ENCODE measurements around the gene HNRNPA2B1.

HNRNPA2B1 gene

GRCh38 chr7:26200444-26201246 lies at the start of gene HNRNPA2B1:
Gene HNRNPA2B1, minus strand, starts transcription at chr7:26200746. Its CDS starts 169 bp downstream, at chr7:26200577.
- Histone ChIP-seq H3K9me3 (no peaks in the 10 kb centered on the region), H3K36me3 (peaks cover 37% of the 10 kb centered on the region), H3K4me3 (peak within 1 kb of the TSS; percentile 90), H3K27ac (peak within 1 kb of the TSS; percentile 100), H3K9ac (peak within 1 kb of the TSS; percentile 100), H3K4me1 (peaks cover 33% of the 10 kb centered on the region), H4K20me1 (peaks cover 77% of the 10 kb centered on the region), H3K27me3 (no peaks in the 10 kb centered on the region), H3K4me2 (peak within 1 kb of the TSS; percentile 89)
- no peak for TF ChIP-seq Cebpa-rat (IDR thresholded peaks at IDR 0.05)

GRCh38 chr7:26250239-26250638 lies 49.7 kb upstream of the HNRNPA2B1 start:
- no peak for TF ChIP-seq Cebpa-rat (IDR thresholded peaks at IDR 0.05)
- H3K9ac ChIP-seq: no peak overlapping the region
- H3K36me3 ChIP-seq: no peaks in the 10 kb centered on the region
- H3K9me3 ChIP-seq: peaks cover 11% of the 10 kb centered on the region; the same call in 1 of the 2 replicates
- H3K4me3 ChIP-seq: no peak overlapping the region
- no peaks in the 10 kb centered on the region for H3K27me3 ChIP-seq
- H4K20me1 ChIP-seq: no peaks in the 10 kb centered on the region
- no peaks in the 10 kb centered on the region for H3K4me1 ChIP-seq
- no peak overlapping the region for H3K27ac ChIP-seq
- H3K4me2 ChIP-seq: no peak overlapping the region

GRCh38 chr7:26245150-26245549 lies 44.6 kb upstream of the HNRNPA2B1 start:
- no peak overlapping the region for H3K4me3 ChIP-seq
- no peak overlapping the region for H3K4me2 ChIP-seq
- no peak overlapping the region for H3K9ac ChIP-seq
- H4K20me1 ChIP-seq: no peaks in the 10 kb centered on the region
- H3K36me3 ChIP-seq: no peaks in the 10 kb centered on the region
- no peaks in the 10 kb centered on the region for H3K27me3 ChIP-seq
- H3K4me1 ChIP-seq: no peaks in the 10 kb centered on the region
- no peak for TF ChIP-seq Cebpa-rat (IDR thresholded peaks at IDR 0.05)
- H3K27ac ChIP-seq: no peak overlapping the region
- H3K9me3 ChIP-seq: peaks cover 20% of the 10 kb centered on the region; the same call in 1 of the 2 replicates

GRCh38 chr7:26238032-26238431 lies 37.5 kb upstream of the HNRNPA2B1 start:
- H4K20me1 ChIP-seq: no peaks in the 10 kb centered on the region
- H3K9me3 ChIP-seq: no peaks in the 10 kb centered on the region
- no peak overlapping the region for H3K27ac ChIP-seq
- no peaks in the 10 kb centered on the region for H3K27me3 ChIP-seq
- H3K9ac ChIP-seq: no peak overlapping the region
- no peak overlapping the region for H3K4me3 ChIP-seq
- H3K4me1 ChIP-seq: no peaks in the 10 kb centered on the region
- H3K4me2 ChIP-seq: no peak overlapping the region
- no peaks in the 10 kb centered on the region for H3K36me3 ChIP-seq
- TF ChIP-seq Cebpa-rat (IDR thresholded peaks at IDR 0.05): no peak

- Histone ChIP-seq H3K9me3 (no peaks in the 10 kb centered on the region), H3K36me3 (no peaks in the 10 kb centered on the region), H3K27me3 (no peaks in the 10 kb centered on the region), H3K4me1 (no peaks in the 10 kb centered on the region), H3K27ac (no peak overlapping the region), H3K4me3 (no peak overlapping the region), H3K9ac (no peak overlapping the region), H4K20me1 (no peaks in the 10 kb centered on the region), H3K4me2 (no peak overlapping the region)
- TF ChIP-seq Cebpa-rat (IDR thresholded peaks at IDR 0.05): no peak
Measured at GRCh38 chr7:26237035-26237807, 36.7 kb upstream of the HNRNPA2B1 start.

GRCh38 chr7:26233902-26234511 lies 33.5 kb upstream of the HNRNPA2B1 start:
- no peaks in the 10 kb centered on the region for H4K20me1 ChIP-seq
- no peak for TF ChIP-seq Cebpa-rat (IDR thresholded peaks at IDR 0.05)
- H3K4me3 ChIP-seq: no peak overlapping the region
- H3K27me3 ChIP-seq: no peaks in the 10 kb centered on the region
- H3K4me2 ChIP-seq: no peak overlapping the region
- no peaks in the 10 kb centered on the region for H3K36me3 ChIP-seq
- H3K4me1 ChIP-seq: no peaks in the 10 kb centered on the region
- H3K27ac ChIP-seq: no peak overlapping the region
- peaks cover 3% of the 10 kb centered on the region; the same call in 1 of the 2 replicates for H3K9me3 ChIP-seq
- no peak overlapping the region for H3K9ac ChIP-seq

GRCh38 chr7:26227987-26228386 lies 27.4 kb upstream of the HNRNPA2B1 start:
- H3K9ac ChIP-seq: no peak overlapping the region
- H3K36me3 ChIP-seq: no peaks in the 10 kb centered on the region
- H3K4me1 ChIP-seq: no peaks in the 10 kb centered on the region
- H3K4me3 ChIP-seq: no peak overlapping the region
- TF ChIP-seq Cebpa-rat (IDR thresholded peaks at IDR 0.05): no peak
- H4K20me1 ChIP-seq: no peaks in the 10 kb centered on the region
- H3K27ac ChIP-seq: no peak overlapping the region
- H3K4me2 ChIP-seq: no peak overlapping the region
- H3K9me3 ChIP-seq: peaks cover 3% of the 10 kb centered on the region; the same call in 1 of the 2 replicates
- H3K27me3 ChIP-seq: no peaks in the 10 kb centered on the region

- no peaks in the 10 kb centered on the region for H4K20me1 ChIP-seq
- no peaks in the 10 kb centered on the region for H3K4me1 ChIP-seq
- H3K36me3 ChIP-seq: no peaks in the 10 kb centered on the region
- H3K4me3 ChIP-seq: no peak overlapping the region
- peaks cover 2% of the 10 kb centered on the region; the same call in 1 of the 2 replicates for H3K9me3 ChIP-seq
- H3K27me3 ChIP-seq: no peaks in the 10 kb centered on the region
- no peak for TF ChIP-seq Cebpa-rat (IDR thresholded peaks at IDR 0.05)
- no peak overlapping the region for H3K27ac ChIP-seq
- no peak overlapping the region for H3K4me2 ChIP-seq
- H3K9ac ChIP-seq: no peak overlapping the region
Measured at GRCh38 chr7:26224359-26224758, 23.8 kb upstream of the HNRNPA2B1 start.

GRCh38 chr7:26216049-26216448 lies 15.5 kb upstream of the HNRNPA2B1 start:
- TF ChIP-seq Cebpa-rat (IDR thresholded peaks at IDR 0.05): no peak
- no peak overlapping the region for H3K4me2 ChIP-seq
- no peak overlapping the region for H3K4me3 ChIP-seq
- H3K27ac ChIP-seq: no peak overlapping the region
- no peaks in the 10 kb centered on the region for H3K27me3 ChIP-seq
- H3K36me3 ChIP-seq: peaks cover 28% of the 10 kb centered on the region
- H4K20me1 ChIP-seq: peaks cover 16% of the 10 kb centered on the region
- no peaks in the 10 kb centered on the region for H3K9me3 ChIP-seq
- no peak overlapping the region for H3K9ac ChIP-seq
- no peaks in the 10 kb centered on the region for H3K4me1 ChIP-seq

All from BLaER1 (cell line).